Jurkat, Clone E6-1 (cell line): ENCODE results near the gene CREG2.

Source experiments
- DNase-seq: peaks from one replicate; pipeline ENCODE4 v3.0.0-alpha.2; 2011; ENCODE audit warnings: low read depth, low spot score
- H3K4me3 ChIP-seq: 2 replicates; pipeline ENCODE4 v1.5.1; 2011; ENCODE audit warnings: mild to moderate bottlenecking, low read length, control low read depth, moderate library complexity

CREG2 gene

DNA sequence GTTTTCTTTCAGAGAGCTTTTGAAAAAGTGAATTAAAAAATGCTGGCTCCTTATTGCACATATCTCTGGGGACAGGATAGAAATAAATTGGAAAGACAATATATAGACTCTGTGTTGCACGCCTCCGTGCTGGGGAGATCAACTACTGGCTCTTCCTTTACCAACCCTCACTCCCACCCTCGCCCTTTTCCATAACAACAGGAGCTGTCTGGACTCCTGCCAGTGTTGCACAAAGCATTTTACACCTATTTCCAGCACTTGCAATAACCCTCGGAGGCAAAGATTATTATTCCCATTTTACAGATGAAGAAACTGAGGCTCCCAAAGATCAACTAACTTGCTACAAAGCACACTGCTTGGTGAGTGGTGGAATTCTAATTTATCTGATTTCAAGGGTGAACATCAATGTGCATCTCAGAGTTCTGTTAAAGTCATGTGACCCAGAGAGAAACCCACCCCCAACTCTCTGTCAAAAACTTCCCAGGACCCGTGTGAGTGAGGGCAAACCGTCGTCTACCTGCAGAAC is 4.2 kb downstream of the CREG2 start:
- H3K4me3 ChIP-seq: no peak overlapping the region
- no peak for DNase-seq

DNA sequence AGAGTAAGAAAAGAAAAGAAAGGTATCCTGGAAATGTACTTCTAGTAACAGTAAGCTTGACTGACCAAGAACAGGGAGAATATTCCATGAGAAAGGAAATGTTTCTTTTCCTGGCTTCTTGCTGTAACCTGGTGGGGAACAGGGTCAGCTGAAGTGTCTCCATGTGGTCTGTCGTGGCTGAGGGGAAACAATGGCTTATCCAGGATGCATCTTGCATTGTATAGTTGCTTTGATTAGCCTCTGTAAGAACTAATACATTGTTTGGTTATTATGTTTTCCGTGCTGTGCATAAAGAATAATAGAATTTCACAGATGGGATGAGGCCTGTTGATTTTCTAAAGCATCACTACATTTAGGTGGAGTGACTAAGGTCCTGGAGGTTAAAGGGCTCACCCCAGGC is 4.9 kb downstream of the CREG2 start:
- no peak overlapping the region for H3K4me3 ChIP-seq
- DNase-seq: no peak

GRCh38 chr2:101380376-101380775 is 6.9 kb downstream of the CREG2 start:
- no peak overlapping the region for H3K4me3 ChIP-seq
- no peak for DNase-seq

DNA sequence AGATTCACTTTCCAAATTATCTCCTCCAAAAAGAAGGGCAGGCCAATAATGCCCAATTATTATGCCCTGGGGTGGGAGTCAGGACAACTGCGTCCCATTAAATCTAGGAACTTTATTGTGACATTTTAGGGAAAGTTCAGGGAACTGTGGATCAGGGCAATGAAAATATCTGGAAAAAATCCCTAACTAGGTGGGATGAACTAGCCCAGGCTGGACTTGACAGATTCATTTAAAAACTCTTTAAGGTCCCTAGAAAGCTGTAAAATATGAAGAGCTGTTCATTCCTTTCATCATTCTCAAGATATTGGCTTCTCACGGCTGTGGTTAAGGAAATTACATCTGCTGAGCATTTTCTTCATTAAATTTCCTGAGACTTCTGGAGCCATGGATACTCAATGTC is 8.2 kb downstream of the CREG2 start:
- H3K4me3 ChIP-seq: no peak overlapping the region
- no peak for DNase-seq

DNA sequence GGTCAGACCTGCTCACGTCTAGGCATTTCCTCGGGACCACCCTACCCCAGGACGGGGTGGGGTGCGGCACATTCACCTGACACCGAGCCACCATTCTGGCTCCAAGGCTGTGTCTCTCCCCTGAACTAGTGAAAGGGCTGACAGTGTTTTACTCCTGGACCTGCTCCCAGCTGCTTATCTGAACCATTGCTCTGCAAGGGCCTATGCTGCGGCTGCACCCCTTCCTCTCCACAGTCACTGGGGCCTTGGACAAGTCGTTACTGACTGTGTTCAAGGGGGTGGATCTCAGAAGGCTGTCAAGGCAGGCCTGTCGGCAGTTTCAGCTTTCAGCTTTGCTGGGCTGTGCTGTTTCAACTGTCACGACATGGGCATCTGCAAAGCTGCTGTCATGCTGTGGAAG is 11.7 kb downstream of the CREG2 start:
- no peak overlapping the region for H3K4me3 ChIP-seq
- DNase-seq: no peak

DNA sequence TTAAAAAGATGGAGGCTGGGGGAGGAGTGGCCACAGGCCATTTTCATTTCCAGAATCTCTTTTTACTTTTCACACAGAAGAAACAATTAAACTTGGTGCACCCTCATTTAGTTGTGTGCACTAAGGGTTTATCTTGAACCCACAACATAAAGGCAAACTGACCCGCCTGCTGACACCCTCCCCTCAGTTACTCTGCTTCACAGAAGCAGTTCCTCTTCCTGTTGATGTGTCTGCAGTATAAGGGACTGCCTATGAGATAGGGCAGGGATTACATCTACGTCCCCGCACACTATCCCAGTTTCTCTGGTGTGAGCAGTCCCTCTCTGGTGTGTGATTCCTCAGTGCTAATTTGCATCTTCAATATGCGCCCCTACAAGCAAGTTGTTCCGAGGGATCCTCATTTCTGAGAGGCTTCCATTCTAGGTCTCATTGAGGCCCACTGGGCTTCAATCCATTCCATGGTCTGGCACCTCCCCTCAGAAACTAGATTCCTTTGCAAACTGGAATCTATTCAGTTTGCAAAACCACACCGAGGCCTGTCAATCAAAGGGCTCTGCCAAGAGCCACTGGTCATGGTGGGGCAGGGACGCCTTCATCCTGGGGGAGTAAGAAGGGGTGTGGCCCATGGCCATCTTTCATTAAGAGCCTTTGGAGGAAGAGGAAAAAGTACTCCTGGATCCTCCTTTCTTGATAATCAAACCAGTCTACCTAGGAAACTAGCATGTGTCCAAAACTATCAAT is 12.3 kb downstream of the CREG2 start:
- DNase-seq: no peak

DNA sequence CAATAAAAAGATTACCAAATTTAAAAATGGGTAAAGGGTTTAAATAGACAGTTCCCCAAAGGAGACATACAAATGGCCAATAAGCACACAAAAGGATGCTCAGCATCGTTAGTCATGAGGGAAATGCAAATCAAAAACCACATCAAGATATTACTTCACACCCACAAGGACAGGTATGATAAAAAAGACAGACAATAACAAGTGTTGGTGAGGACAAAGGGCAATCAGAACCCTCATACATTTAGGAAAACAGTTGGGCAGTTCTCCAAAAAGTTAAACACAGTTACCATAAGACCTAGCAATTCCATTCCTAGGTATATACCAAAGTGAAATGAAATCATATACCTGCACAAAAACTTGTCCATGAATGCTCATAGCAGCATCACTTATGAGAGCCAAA is 14.5 kb downstream of the CREG2 start:
- H3K4me3 ChIP-seq: no peak overlapping the region
- no peak for DNase-seq

More for the DNA sequence above, 12.3 kb downstream of the CREG2 start:
- H3K4me3 ChIP-seq: no peak overlapping the region

DNA sequence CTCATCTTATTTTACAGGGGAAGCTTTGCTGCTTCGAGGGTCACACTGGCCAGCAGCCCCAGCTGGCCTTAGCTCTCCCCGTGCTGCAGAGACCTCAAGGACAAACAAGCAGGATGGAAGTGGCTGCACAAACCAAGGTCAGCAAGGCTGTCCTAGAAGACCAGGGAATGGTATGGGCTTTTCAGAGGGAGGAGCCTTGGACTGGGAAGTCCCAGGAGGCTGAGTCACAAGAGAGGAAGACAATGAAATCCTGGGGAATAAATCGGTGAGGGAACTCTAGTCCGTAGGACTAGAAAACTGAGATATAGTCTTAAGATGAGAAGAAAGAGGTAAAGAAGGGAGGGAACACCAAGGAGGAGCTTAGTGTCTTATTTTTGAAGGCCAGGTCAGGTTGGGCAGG is 15.7 kb downstream of the CREG2 start:
- no peak for DNase-seq
- no peak overlapping the region for H3K4me3 ChIP-seq

DNA sequence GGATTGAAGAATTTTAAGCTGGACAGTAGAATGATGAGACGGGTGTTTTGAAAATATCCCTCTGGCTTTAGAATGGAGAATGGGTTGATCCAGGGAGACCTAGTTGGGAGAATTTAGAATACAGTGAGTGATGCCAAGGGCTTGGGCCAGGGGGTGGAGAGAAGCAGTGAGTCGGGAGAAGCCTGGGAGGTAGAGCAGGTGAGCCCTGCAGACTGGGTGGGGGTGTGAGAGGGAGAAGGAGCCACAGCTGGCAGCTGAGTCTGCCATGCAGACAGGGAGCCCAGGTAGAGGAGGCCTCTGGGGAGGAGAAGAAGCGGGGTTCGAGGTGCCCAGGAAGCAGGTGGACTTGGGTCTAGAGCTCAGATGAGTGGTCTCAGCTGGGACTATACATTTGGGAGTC is 18.2 kb downstream of the CREG2 start:
- no peak overlapping the region for H3K4me3 ChIP-seq

GRCh38 chr2:101368376-101368775 is 18.9 kb downstream of the CREG2 start:
- H3K4me3 ChIP-seq: no peak overlapping the region
- DNase-seq: no peak

More for the DNA sequence above, 18.2 kb downstream of the CREG2 start:
- no peak for DNase-seq

GRCh38 chr2:101367508-101367907 is 19.8 kb downstream of the CREG2 start:
- no peak for DNase-seq
- no peak overlapping the region for H3K4me3 ChIP-seq

DNA sequence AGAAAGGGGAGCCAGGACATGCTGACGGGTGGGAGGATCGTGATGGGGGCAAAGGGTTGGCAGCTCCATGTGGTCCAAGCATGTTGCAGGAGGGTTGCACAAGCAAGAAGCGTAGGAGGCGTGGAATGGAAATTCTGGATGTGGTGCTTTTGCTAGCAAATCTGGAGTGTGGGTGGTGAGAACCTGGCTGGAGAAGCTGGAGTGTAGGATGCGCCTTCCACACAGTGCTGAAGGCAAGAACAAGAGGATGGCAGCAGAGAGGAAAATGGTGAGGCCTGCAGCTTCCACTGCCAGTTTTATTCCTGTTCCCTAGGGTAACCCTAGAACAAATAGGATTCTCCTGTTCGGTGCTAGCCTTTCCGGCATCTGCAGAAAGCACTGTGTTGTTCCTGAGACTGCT is 22.4 kb downstream of the CREG2 start:
- H3K4me3 ChIP-seq: no peak overlapping the region
- no peak for DNase-seq

DNA sequence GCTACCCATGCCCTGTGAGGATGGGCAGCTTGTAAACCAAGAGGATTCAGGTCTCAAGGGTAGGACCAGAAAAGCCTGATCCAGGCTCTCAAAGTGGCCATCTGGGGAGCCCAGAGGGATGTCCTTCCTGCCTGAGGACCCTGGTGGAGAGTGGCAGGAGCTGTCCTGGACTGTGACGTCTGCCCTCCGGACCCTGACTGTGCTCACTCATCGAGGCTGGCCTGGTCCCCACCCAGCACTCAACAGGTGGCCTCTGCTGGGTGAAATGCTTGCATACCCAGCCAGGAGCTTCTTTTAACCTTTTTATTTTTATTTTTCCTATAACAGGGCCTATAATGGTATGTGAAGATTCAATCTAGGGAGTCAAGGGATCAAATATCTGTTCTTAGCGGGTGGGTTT is 24.5 kb downstream of the CREG2 start:
- no peak overlapping the region for H3K4me3 ChIP-seq
- DNase-seq: no peak

DNA sequence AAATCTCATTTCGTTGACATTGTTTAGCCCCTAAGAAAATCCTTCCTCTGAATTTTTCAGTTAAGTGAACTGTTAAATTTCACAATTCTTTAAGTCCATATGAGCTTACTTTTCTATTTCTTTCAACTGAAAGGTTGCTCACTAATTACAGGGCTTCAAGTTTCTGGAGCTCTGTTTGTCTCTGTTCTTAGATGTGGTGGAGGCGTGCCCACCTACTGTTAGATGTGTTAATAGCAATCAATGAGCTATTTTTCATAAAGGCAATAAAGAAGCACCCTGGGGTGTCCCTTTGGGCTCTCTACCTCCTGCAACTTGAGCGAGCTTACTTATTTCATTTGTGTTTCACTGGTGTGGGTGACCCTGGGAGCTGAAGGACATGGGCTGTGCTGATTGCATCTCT is 25.0 kb downstream of the CREG2 start:
- no peak for DNase-seq
- no peak overlapping the region for H3K4me3 ChIP-seq

DNA sequence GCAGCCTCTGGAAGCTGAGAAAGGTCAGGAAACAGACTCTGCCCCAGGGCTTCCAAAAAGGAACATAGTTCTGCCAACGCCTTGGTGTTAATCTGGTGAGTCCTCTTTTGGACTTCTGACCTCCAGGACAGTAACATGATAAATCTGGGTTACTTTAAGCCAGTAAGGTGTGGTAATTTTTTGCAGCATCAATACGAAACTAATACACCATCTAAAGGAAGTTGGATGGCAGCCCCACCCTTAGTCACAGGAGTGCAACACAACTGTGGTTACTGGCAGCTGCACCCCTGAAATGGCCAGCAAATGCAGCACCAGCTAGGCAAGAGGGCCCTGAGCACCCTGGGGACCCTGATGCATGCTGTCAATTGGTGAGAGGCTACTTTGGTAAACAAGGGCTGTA is 25.8 kb downstream of the CREG2 start:
- H3K4me3 ChIP-seq: no peak overlapping the region
- no peak for DNase-seq

- H3K4me3 ChIP-seq: no peak overlapping the region
- no peak for DNase-seq
Observed at GRCh38 chr2:101361121-101361520, 26.2 kb downstream of the CREG2 start.

GRCh38 chr2:101360232-101360631 is 27.1 kb downstream of the CREG2 start:
- no peak for DNase-seq
- H3K4me3 ChIP-seq: no peak overlapping the region

DNA sequence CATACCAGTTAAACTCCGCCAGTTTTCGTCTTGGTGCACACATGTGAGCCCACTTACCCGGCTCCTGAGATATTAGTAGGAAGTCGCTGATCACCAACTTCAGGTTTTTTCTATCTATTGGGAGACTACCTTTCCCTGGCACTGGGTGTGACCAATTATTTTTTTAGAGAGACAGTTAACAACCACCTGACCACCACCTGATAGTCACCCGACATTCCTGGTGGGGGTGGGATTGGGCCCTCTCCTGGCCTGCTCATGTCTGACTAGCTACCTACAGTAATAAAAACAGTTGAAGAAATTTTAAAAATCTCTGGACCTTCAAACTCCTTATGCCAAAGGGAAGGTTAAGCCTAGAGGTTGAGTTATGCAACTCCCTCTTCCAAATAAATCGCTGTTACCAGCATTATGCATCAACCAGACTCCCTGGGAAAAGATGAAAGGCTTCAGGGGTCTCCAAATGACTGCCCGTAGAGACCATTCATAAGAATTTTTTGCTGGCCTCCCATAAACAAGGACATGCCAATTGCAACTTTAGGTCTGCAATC is 27.8 kb downstream of the CREG2 start:
- DNase-seq: no peak
- no peak overlapping the region for H3K4me3 ChIP-seq

- H3K4me3 ChIP-seq: no peak overlapping the region
- no peak for DNase-seq
Observed at GRCh38 chr2:101357376-101357775, 29.9 kb downstream of the CREG2 start.

- no peak overlapping the region for H3K4me3 ChIP-seq
- no peak for DNase-seq
Observed at GRCh38 chr2:101356521-101356920, 30.8 kb downstream of the CREG2 start.

DNA sequence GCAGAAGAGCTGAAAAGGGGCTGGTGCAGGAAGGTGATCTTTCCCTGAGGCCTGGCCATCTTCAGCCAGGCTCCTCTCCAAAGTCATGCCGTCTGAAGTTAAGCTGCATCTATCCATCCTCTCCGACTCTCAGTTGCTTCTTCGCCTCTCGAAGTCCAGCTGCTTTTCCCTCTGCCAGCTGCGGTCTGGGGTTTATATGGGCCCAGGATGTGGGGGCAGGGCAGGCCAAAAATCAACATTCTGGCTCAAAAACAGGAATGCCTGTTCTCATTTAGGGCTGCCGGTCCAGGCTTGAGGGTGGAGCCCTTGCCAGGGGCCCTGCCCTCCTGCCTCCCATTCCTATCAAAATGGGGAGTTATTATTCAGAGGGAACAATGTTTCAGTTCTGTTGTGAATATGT is 31.2 kb downstream of the CREG2 start:
- H3K4me3 ChIP-seq: no peak overlapping the region
- no peak for DNase-seq
